ENCODE data around the gene CHI3L1.

CHI3L1 gene

GRCh38 chr1:203199002-203199401 is 12.5 kb upstream of the CHI3L1 start:
- peaks cover 2% of the 10 kb centered on the region for H3K9me3 Mint-ChIP-seq
- H3K27me3 Mint-ChIP-seq (ENCODE audit: low read depth), result peaks cover 6% of the 10 kb centered on the region
- H3K36me3 Mint-ChIP-seq (ENCODE audit: low read depth), result no peaks in the 10 kb centered on the region
- H3K27ac Mint-ChIP-seq, result no peak overlapping the region
- H3K4me3 Mint-ChIP-seq, result no peak overlapping the region
- TF ChIP-seq CTCF (IDR thresholded peaks at IDR 0.05; ENCODE audit: unreplicated experiment in 3 of 3), result no peak
- peaks cover 59% of the 10 kb centered on the region for H3K4me1 Mint-ChIP-seq

- Mint-ChIP-seq H3K36me3 (ENCODE audit: low read depth) (no peaks in the 10 kb centered on the region), H3K4me3 (no peak overlapping the region), H3K27ac (no peak overlapping the region), H3K27me3 (ENCODE audit: low read depth) (peaks cover 6% of the 10 kb centered on the region), H3K4me1 (peaks cover 45% of the 10 kb centered on the region), H3K9me3 (peaks cover 2% of the 10 kb centered on the region)
- TF ChIP-seq CTCF (IDR thresholded peaks at IDR 0.05; ENCODE audit: unreplicated experiment in 3 of 3), result no peak
These were observed 11.1 kb upstream of the CHI3L1 start for GRCh38 chr1:203197625-203198024.

GRCh38 chr1:203196371-203196770 is 9.9 kb upstream of the CHI3L1 start:
- H3K4me3 Mint-ChIP-seq, result no peak overlapping the region
- H3K27me3 Mint-ChIP-seq (ENCODE audit: low read depth), result no peaks in the 10 kb centered on the region
- peaks cover 2% of the 10 kb centered on the region for H3K9me3 Mint-ChIP-seq
- no peak overlapping the region for H3K27ac Mint-ChIP-seq
- no peaks in the 10 kb centered on the region for H3K36me3 Mint-ChIP-seq (ENCODE audit: low read depth)
- TF ChIP-seq CTCF (IDR thresholded peaks at IDR 0.05; ENCODE audit: unreplicated experiment in 3 of 3), result no peak
- peaks cover 36% of the 10 kb centered on the region for H3K4me1 Mint-ChIP-seq

- Mint-ChIP-seq H3K4me3 (no peak overlapping the region), H3K4me1 (peaks cover 39% of the 10 kb centered on the region), H3K36me3 (ENCODE audit: low read depth) (no peaks in the 10 kb centered on the region), H3K27me3 (ENCODE audit: low read depth) (peaks cover 5% of the 10 kb centered on the region), H3K9me3 (no peaks in the 10 kb centered on the region), H3K27ac (no peak overlapping the region)
- no peak for TF ChIP-seq CTCF (IDR thresholded peaks at IDR 0.05; ENCODE audit: unreplicated experiment in 3 of 3)
These were observed 4.4 kb upstream of the CHI3L1 start for GRCh38 chr1:203190949-203191348.

- Mint-ChIP-seq H3K9me3 (no peaks in the 10 kb centered on the region), H3K36me3 (ENCODE audit: low read depth) (no peaks in the 10 kb centered on the region), H3K4me1 (peaks cover 38% of the 10 kb centered on the region), H3K4me3 (no peak overlapping the region), H3K27ac (no peak overlapping the region), H3K27me3 (ENCODE audit: low read depth) (peaks cover 5% of the 10 kb centered on the region)
- no peak for TF ChIP-seq CTCF (IDR thresholded peaks at IDR 0.05; ENCODE audit: unreplicated experiment in 3 of 3)
These were observed 3.4 kb upstream of the CHI3L1 start for GRCh38 chr1:203189951-203190352.

GRCh38 chr1:203188686-203189232 is 2.3 kb upstream of the CHI3L1 start:
- TF ChIP-seq CTCF (IDR thresholded peaks at IDR 0.05; ENCODE audit: unreplicated experiment in 3 of 3), result no peak
- Mint-ChIP-seq H3K27ac (peak overlapping the region in 1 of 3 experiments; percentile 49), H3K36me3 (ENCODE audit: low read depth) (no peaks in the 10 kb centered on the region), H3K4me3 (no peak overlapping the region), H3K9me3 (no peaks in the 10 kb centered on the region), H3K27me3 (ENCODE audit: low read depth) (peaks cover 5% of the 10 kb centered on the region), H3K4me1 (peaks cover 38% of the 10 kb centered on the region)
